ENCODE results near the gene SRSF9. TPM values are rescaled to one million over a fixed set of nuclear protein-coding genes. Genes with fewer than 3 reads are reported as not detected.

SRSF9 gene
- total and polyA plus RNA-seq, 3 donors from 2014 or later: 199 to 238 (median 202) TPM

DNA sequence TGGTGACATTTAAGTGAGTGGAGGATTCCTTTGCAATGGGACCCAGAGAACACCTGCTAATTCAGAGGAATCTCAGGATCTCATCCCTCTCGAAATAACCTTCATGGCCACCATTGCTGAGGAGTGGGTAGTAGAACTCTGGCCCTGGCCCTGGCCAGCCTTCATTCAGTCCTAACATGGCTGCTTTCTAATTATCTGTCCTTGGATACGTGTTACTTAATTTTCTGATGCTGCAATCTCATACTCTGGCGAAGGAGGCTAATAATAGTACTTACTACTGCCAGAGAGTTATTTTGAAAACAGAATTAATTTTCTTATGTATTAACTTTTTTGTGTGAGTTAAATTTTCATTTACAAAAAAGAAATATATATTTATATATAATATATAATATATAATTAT is 43.8 kb downstream of the SRSF9 start:
- TF ChIP-seq POLR2A (IDR thresholded peaks at IDR 0.05): no peak
- TF ChIP-seq, protein P1, sequence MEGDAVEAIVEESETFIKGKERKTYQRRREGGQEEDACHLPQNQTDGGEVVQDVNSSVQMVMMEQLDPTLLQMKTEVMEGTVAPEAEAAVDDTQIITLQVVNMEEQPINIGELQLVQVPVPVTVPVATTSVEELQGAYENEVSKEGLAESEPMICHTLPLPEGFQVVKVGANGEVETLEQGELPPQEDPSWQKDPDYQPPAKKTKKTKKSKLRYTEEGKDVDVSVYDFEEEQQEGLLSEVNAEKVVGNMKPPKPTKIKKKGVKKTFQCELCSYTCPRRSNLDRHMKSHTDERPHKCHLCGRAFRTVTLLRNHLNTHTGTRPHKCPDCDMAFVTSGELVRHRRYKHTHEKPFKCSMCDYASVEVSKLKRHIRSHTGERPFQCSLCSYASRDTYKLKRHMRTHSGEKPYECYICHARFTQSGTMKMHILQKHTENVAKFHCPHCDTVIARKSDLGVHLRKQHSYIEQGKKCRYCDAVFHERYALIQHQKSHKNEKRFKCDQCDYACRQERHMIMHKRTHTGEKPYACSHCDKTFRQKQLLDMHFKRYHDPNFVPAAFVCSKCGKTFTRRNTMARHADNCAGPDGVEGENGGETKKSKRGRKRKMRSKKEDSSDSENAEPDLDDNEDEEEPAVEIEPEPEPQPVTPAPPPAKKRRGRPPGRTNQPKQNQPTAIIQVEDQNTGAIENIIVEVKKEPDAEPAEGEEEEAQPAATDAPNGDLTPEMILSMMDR (IDR thresholded peaks at IDR 0.05): no peak
- Histone ChIP-seq H3K4me3 (no peak overlapping the region), H3K36me3 (ENCODE audit: low read depth, missing control alignments) (no peaks in the 10 kb centered on the region), H3K27me3 (no peaks in the 10 kb centered on the region), H3K27ac (no peak overlapping the region), H3K9me3 (no peaks in the 10 kb centered on the region), H3K4me1 (no peaks in the 10 kb centered on the region)
- no peak for DNase-seq
- 68 to 82% methylated on average over 3 of the region's 3 CpGs for whole genome bisulfite sequencing, 2 donors
- intact Hi-C loops (cut with DNase I; ENCODE audit: low total_unique reads): loop anchor here (10.0 kb wide), 1 partner anchor 61 kb away; the partner anchor contains the start of gene MSI1

DNA sequence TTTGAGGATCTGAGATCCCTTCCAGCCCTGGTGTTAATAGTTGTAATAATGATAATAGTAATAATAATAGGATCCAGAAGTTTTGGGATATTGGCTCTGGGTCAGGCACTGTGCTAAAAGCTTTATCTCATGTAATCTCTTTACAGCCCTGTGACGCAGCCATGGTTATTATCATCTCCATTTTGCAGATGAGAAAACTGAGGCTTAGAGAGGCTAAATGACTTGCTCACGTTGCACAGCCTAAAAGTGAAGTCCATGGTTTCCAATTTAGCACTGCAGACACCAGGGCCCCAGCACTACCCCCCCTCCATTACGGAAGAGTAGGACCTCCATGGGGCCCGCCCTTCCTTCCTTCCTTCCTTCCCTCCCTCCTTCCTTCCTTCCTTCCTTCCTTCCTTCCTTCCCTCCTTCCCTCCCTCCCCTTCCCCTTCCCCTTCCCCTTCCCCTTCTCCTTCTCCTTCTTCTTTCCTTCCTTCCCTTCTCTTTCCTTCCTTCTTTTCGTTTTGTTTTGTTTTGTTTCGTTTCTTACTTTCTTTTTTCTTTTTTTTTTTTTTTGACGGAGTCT is 46.6 kb downstream of the SRSF9 start:
- Histone ChIP-seq H3K9me3 (no peaks in the 10 kb centered on the region), H3K27me3 (no peaks in the 10 kb centered on the region), H3K36me3 (ENCODE audit: low read depth, missing control alignments) (no peaks in the 10 kb centered on the region), H3K4me1 (no peaks in the 10 kb centered on the region), H3K4me3 (no peak overlapping the region), H3K27ac (no peak overlapping the region)
- intact Hi-C loops (cut with DNase I; ENCODE audit: low total_unique reads): loop anchor here (10.0 kb wide), 1 partner anchor 58 kb away; the partner anchor contains the start of gene MSI1
- DNase-seq: no peak
- TF ChIP-seq POLR2A (IDR thresholded peaks at IDR 0.05): no peak
- TF ChIP-seq, protein P1 (IDR thresholded peaks at IDR 0.05): no peak
- 62 to 69% methylated on average over 7 of the region's 7 CpGs for WGBS, 2 donors

DNA sequence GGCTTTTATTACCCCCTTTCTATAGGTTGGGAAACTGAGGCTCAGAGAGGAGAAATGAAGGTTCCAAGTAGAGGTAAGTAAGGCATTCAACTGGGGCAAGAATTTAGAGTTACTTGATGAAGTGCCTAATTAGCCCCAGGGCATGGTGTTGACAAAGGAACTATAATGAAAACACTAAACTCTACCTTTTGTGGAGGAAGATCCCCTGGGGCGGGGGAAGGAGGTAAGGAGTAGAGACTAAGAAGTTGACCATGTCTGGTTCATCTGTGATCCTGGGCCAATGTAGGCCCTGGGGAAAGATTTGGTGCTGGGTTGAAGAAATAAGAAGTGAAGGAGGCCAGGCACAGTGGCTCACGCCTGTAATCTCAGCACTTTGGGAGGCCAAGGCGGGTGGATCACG is 47.8 kb downstream of the SRSF9 start:
- H3K9me3 ChIP-seq: no peaks in the 10 kb centered on the region
- H3K4me3 ChIP-seq: no peak overlapping the region
- no peak for DNase-seq
- no peak overlapping the region for H3K27ac ChIP-seq
- intact Hi-C loops (cut with DNase I; ENCODE audit: low total_unique reads): loop anchor here (10.0 kb wide), 1 partner anchor 57 kb away; the partner anchor contains the start of gene MSI1
- H3K4me1 ChIP-seq: no peaks in the 10 kb centered on the region
- no peaks in the 10 kb centered on the region for H3K27me3 ChIP-seq
- WGBS, 2 donors: 86 to 87% methylated on average over 4 of the region's 4 CpGs
- no peaks in the 10 kb centered on the region for H3K36me3 ChIP-seq (ENCODE audit: low read depth, missing control alignments)
- TF ChIP-seq, protein P1 (IDR thresholded peaks at IDR 0.05): no peak
- TF ChIP-seq POLR2A (IDR thresholded peaks at IDR 0.05): no peak

DNA sequence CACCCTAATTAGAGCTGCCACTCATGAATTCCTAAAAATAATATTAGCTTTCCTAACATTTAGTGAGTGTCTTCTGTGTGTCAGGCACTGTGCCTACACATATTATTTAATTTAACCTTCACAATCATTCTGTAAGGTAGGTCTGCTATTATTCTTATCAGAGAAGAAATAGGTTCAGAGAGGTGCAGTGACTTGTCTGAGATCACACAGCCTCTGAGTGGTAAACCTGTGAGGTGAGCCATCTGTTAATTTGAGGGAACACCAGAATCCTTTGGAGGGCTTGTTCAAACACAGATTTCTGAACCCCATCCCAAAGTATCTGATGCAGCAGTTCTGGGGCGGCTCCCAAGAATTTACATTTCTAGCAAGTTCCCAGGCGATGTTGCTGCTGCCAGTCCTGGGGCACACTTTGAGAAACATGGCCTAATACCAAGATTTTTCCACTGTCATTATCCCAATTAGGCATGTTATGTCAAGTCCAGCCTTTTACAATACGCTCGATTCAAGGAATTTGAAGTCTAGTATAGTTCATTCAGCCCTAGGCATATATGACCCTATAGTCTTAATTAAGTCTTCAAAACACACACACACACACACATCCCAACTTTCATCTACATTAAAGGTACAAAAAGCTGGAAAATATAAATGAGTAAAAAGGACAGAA is 51.5 kb downstream of the SRSF9 start:
- Histone ChIP-seq H3K9me3 (no peaks in the 10 kb centered on the region), H3K36me3 (ENCODE audit: low read depth, missing control alignments) (no peaks in the 10 kb centered on the region), H3K4me1 (no peaks in the 10 kb centered on the region), H3K27ac (no peak overlapping the region), H3K4me3 (no peak overlapping the region), H3K27me3 (no peaks in the 10 kb centered on the region)
- WGBS, 2 donors: 91 to 94% methylated on average over 4 of the region's 4 CpGs
- intact Hi-C loops (cut with DNase I; ENCODE audit: low total_unique reads): no loop called here
- TF ChIP-seq POLR2A (IDR thresholded peaks at IDR 0.05): no peak
- TF ChIP-seq, protein P1 (IDR thresholded peaks at IDR 0.05): no peak
- no peak for DNase-seq
